SK-N-SH (cell line): ENCODE results near the gene ASIC2. TPM values are rescaled to one million over a fixed set of nuclear protein-coding genes. Genes with fewer than 3 reads are reported as not detected.

Experiments used
- CTCF ChIA-PET: fragments of 300-600, 350-600 bp; formaldehyde crosslinking; extraction: SDS; loops from one replicate; lab custom pipeline; 2021; lab: Yijun Ruan, JAX
- POLR2A ChIA-PET: fragments of 350-600 bp; sonication (Branson Sonifier 250); formaldehyde crosslinking; extraction: SDS; loops from one replicate; lab custom pipeline; 2020; ENCODE audit warnings: antibody characterized with exemption, inconsistent platforms; lab: Yijun Ruan, JAX
- DNase-seq: peaks from one replicate; pipeline ENCODE4 v3.0.0; 2012
- H2AFZ ChIP-seq: fragments of 200-600 bp; sonication (generic); 2 replicates; pipeline ENCODE4 v1.8.1; 2016; ENCODE audit warnings: antibody characterized with exemption, mild to moderate bottlenecking, low read depth
- H3F3A ChIP-seq: fragments of 200-600 bp; sonication (generic); replicated peaks from 2 replicates; pipeline ENCODE3; 2016; ENCODE audit warnings: antibody characterized with exemption, mild to moderate bottlenecking; ENCODE audit not compliant: insufficient read depth
- H3K27ac ChIP-seq, 2 experiments: fragments of 200-500 bp in 1 of 2; fragments of 200-600 bp in 1 of 2; sonication (Bioruptor generic) in 1 of 2; sonication (generic), shearing (Covaris generic) in 1 of 2; 2 replicates each; pipeline versions ENCODE4 v1.5.1 to v1.6.1; 2014 to 2016; ENCODE audit warnings: low read depth in 2 of 2, inconsistent platforms in 1 of 2, low read length in 1 of 2, mild to moderate bottlenecking in 1 of 2, mixed read lengths in 1 of 2
- H3K27me3 ChIP-seq: fragments of 200-600 bp; sonication (generic), shearing (Covaris generic); 2 replicates; pipeline ENCODE4 v1.6.1; 2016; ENCODE audit warnings: mixed run types; ENCODE audit not compliant: insufficient read depth
- H3K36me3 ChIP-seq, 2 experiments: fragments of 200-500 bp in 1 of 2; fragments of 200-600 bp in 1 of 2; sonication (Bioruptor generic) in 1 of 2; sonication (generic) in 1 of 2; replicated peaks in 1 of 2; 2 replicates each; pipeline versions ENCODE3 to v1.5.1; 2014 to 2016; ENCODE audit warnings: low read length in 1 of 2, mild to moderate bottlenecking in 1 of 2; ENCODE audit not compliant: insufficient read depth in 2 of 2, control insufficient read depth in 1 of 2
- H3K4me1 ChIP-seq, 2 experiments: fragments of 200-500 bp in 1 of 2; fragments of 200-600 bp in 1 of 2; sonication (Bioruptor generic) in 1 of 2; sonication (generic), shearing (Covaris generic) in 1 of 2; 2 replicates each; pipeline versions ENCODE4 v1.5.1 to v1.6.1; 2014 to 2016; ENCODE audit warnings: low read depth in 1 of 2, low read length in 1 of 2, mixed run types in 1 of 2; ENCODE audit not compliant: insufficient read depth in 2 of 2, control insufficient read depth in 1 of 2
- H3K4me2 ChIP-seq: fragments of 200-600 bp; sonication (generic), shearing (Covaris generic); 2 replicates; pipeline ENCODE4 v1.6.1; 2017; ENCODE audit warnings: mixed run types
- H3K4me3 ChIP-seq, 2 experiments: fragments of 200-500 bp in 1 of 2; fragments of 200-600 bp in 1 of 2; sonication (Bioruptor generic) in 1 of 2; sonication (generic), shearing (Covaris generic) in 1 of 2; 2 replicates each; pipeline versions ENCODE4 v1.5.1 to v1.8.1; 2014 to 2016; ENCODE audit warnings: low read depth in 2 of 2, inconsistent platforms in 1 of 2, low read length in 1 of 2, mild to moderate bottlenecking in 1 of 2, mixed read lengths in 1 of 2, moderate library complexity in 1 of 2
- H3K79me2 ChIP-seq: fragments of 200-600 bp; sonication (generic); 2 replicates; pipeline ENCODE4 v1.8.1; 2017; ENCODE audit warnings: mild to moderate bottlenecking; ENCODE audit not compliant: insufficient read depth
- H3K9ac ChIP-seq: fragments of 200-600 bp; sonication (generic); 2 replicates; pipeline ENCODE4 v1.6.1; 2017; ENCODE audit warnings: mixed run types
- H3K9me2 ChIP-seq: fragments of 200-600 bp; sonication (generic); 2 replicates; pipeline ENCODE4 v1.6.1; 2017; ENCODE audit warnings: mixed run types
- H3K9me3 ChIP-seq: fragments of 200-600 bp; sonication (generic); 2 replicates; pipeline ENCODE4 v1.6.1; 2017; ENCODE audit warnings: mixed run types, mild to moderate bottlenecking, moderate library complexity
- H4K20me1 ChIP-seq: fragments of 200-600 bp; sonication (generic); 2 replicates; pipeline ENCODE4 v1.6.1; 2017; ENCODE audit warnings: mild to moderate bottlenecking, mixed run types; ENCODE audit not compliant: insufficient read depth
- ELF1 ChIP-seq: IDR thresholded peaks from 2 replicates; pipeline ENCODE4 v1.4.0; 2012
- EP300 ChIP-seq, 2 experiments: IDR thresholded peaks; 2 replicates each; pipeline versions ENCODE4 v1.4.0 to v1.6.1; 2012; ENCODE audit warnings: borderline replicate concordance in 1 of 2, low read depth in 1 of 2, low read length in 1 of 2
- EZH2phosphoT487 ChIP-seq: fragments of 200-600 bp; sonication (generic); IDR thresholded peaks from 2 replicates; pipeline ENCODE4 v1.6.1; 2017; ENCODE audit warnings: low read depth, mixed run types, mild to moderate bottlenecking, antibody characterized with exemption, moderate library complexity, borderline replicate concordance
- FOXJ3 ChIP-seq: sonication (generic); formaldehyde crosslinking; IDR thresholded peaks from 2 replicates; pipeline ENCODE4 v1.5.1; 2020; ENCODE audit warnings: mild to moderate bottlenecking, missing genetic modification reagents
- FOXM1 ChIP-seq: IDR thresholded peaks from 2 replicates; pipeline ENCODE4 v1.4.0; 2012; ENCODE audit warnings: low read depth, mild to moderate bottlenecking
- GABPA ChIP-seq: IDR thresholded peaks from 2 replicates; pipeline ENCODE4 v1.4.0; 2012; ENCODE audit warnings: low read depth, mild to moderate bottlenecking
- GATA2 ChIP-seq: sonication (generic); formaldehyde crosslinking; IDR thresholded peaks from 2 replicates; pipeline ENCODE4 v1.5.0; 2020; ENCODE audit warnings: mild to moderate bottlenecking, missing genetic modification reagents
- JUND ChIP-seq: IDR thresholded peaks from 2 replicates; pipeline ENCODE4 v1.4.0; 2012
- NFIC ChIP-seq: IDR thresholded peaks from 2 replicates; pipeline ENCODE4 v1.4.0; 2012; ENCODE audit warnings: borderline replicate concordance
- RCOR1 ChIP-seq: fragments of 150-350 bp; IDR thresholded peaks from 2 replicates; pipeline ENCODE4 v1.6.1; 2017; ENCODE audit warnings: antibody characterized with exemption, low read length
- RFX5 ChIP-seq: IDR thresholded peaks from 2 replicates; pipeline ENCODE4 v1.6.1; 2012; ENCODE audit warnings: mild to moderate bottlenecking, improper control_type of control experiment, low read length
- RXRA ChIP-seq: IDR thresholded peaks from 2 replicates; pipeline ENCODE4 v1.4.0; 2012; ENCODE audit warnings: low read depth, mild to moderate bottlenecking, borderline replicate concordance
- SIN3A ChIP-seq: IDR thresholded peaks from 2 replicates; pipeline ENCODE4 v1.6.1; 2012; ENCODE audit warnings: low read depth, mild to moderate bottlenecking, low read length, moderate library complexity, borderline replicate concordance
- TEAD4 ChIP-seq: IDR thresholded peaks from 2 replicates; pipeline ENCODE4 v1.4.0; 2012; ENCODE audit warnings: mild to moderate bottlenecking, borderline replicate concordance; ENCODE audit not compliant: insufficient read depth
- YY1 ChIP-seq: IDR thresholded peaks from 2 replicates; pipeline ENCODE4 v1.4.0; 2012; ENCODE audit warnings: low read depth, mild to moderate bottlenecking
- WGBS: methylation state at CpG from one replicate; pipeline ENCODE4 v1.1.6; 2017; ENCODE audit warnings: low lambda C conversion rate; 5-methylcytosine and 5-hydroxymethylcytosine counted together
- polyA plus RNA-seq, 3 experiments: library from polyadenylated mRNA; depleted of rRNA; stranded (reverse); fragments of >200 nt; gene quantifications; 2 replicates each; pipeline ENCODE4 v1.2.3, GENCODE V29; 2012
- TF ChIP-seq, protein P1 (sequence below): IDR thresholded peaks from 2 replicates; pipeline ENCODE4 v1.6.1; 2012; ENCODE audit warnings: mild to moderate bottlenecking, low read depth, low read length, moderate library complexity
- TF ChIP-seq, protein P2 (sequence below): fragments of 200-600 bp; sonication (generic); IDR thresholded peaks from 2 replicates; pipeline ENCODE4 v1.6.1; 2017; ENCODE audit warnings: antibody characterized with exemption, mild to moderate bottlenecking, moderate library complexity
- TF ChIP-seq, protein P3 (sequence below): IDR thresholded peaks from 2 replicates; pipeline ENCODE4 v1.4.0; 2012; ENCODE audit warnings: low read depth, borderline replicate concordance

Gene ASIC2
- polyA plus RNA-seq, 1 of the 3 experiments (the other 2 are of a cell fraction): 0.08 TPM

DNA sequence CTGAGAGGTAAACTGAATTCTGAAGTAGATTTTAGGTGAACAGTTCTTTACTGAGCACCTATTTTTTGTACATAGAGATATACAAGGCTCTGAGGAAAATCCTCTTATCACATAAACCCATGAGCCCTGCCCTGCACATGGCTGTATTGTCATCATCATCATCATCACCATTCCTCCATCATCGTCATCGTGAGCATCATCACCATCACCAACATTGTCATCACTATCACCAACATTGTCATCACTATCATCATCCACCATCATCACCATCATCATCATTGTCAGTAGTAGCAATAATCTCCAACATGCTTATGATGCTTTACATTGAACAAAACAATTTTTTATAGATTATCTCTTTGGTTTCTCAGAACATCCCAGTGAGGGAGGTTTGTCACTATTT is 20.7 kb downstream of the ASIC2 start (continued):
- TF ChIP-seq, protein P1, sequence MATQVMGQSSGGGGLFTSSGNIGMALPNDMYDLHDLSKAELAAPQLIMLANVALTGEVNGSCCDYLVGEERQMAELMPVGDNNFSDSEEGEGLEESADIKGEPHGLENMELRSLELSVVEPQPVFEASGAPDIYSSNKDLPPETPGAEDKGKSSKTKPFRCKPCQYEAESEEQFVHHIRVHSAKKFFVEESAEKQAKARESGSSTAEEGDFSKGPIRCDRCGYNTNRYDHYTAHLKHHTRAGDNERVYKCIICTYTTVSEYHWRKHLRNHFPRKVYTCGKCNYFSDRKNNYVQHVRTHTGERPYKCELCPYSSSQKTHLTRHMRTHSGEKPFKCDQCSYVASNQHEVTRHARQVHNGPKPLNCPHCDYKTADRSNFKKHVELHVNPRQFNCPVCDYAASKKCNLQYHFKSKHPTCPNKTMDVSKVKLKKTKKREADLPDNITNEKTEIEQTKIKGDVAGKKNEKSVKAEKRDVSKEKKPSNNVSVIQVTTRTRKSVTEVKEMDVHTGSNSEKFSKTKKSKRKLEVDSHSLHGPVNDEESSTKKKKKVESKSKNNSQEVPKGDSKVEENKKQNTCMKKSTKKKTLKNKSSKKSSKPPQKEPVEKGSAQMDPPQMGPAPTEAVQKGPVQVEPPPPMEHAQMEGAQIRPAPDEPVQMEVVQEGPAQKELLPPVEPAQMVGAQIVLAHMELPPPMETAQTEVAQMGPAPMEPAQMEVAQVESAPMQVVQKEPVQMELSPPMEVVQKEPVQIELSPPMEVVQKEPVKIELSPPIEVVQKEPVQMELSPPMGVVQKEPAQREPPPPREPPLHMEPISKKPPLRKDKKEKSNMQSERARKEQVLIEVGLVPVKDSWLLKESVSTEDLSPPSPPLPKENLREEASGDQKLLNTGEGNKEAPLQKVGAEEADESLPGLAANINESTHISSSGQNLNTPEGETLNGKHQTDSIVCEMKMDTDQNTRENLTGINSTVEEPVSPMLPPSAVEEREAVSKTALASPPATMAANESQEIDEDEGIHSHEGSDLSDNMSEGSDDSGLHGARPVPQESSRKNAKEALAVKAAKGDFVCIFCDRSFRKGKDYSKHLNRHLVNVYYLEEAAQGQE: no peak
- TF ChIP-seq EP300 (IDR thresholded peaks at IDR 0.05; ENCODE audit: borderline replicate concordance in 1 of 2, low read depth in 1 of 2, low read length in 1 of 2): no peak
- no peak for TF ChIP-seq YY1
- no peak for TF ChIP-seq EZH2phosphoT487
- TF ChIP-seq JUND: no peak

DNA sequence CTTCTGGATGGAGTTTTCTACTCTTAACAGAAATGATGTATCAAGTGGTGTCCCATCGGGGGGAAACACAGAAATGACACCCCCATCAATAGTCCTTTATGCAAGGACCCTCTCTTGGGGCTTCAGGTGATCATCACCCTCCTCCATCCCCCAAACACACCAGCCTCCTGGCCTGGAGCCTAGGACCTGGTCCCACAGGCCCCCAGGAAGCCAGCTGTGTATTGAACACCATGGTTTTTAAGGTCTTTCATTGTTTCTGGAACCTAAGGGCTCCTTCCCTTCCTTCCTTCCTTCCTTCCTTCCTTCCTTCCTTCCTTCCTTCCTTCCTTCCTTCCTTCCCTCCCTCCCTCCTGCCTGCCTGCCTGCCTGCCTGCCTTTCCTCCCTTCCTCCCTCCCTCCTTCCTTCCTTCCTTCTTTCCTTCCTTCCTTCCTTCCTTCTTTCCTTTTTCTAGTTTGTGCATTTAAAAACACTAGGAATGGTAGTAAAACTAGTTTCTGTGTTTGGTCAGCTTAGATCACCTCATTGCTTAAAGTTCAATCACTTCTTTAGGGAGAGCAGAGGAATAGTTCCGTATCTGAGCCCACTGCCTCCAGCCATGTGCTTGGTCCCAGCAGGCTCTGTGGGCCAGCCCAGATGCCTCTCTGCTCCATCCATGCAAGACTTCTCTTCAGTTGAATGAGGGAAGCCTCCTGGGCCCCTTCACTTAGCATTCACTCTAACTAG is 23.6 kb downstream of the ASIC2 start:
- 42% methylated on average over 2 of the region's 2 CpGs for WGBS
- Histone ChIP-seq H3K27ac (no peak overlapping the region), H3K4me3 (no peak overlapping the region), H3K9ac (no peak overlapping the region), H2AFZ (no peak overlapping the region), H3K36me3 (no peaks in the 10 kb centered on the region), H3K9me2 (no peaks in the 10 kb centered on the region), H4K20me1 (no peaks in the 10 kb centered on the region), H3K4me1 (peaks cover 0 to 20% of the 10 kb centered on the region in 2 experiments; a peak in 2 of 4 replicates), H3K9me3 (no peaks in the 10 kb centered on the region), H3F3A (peaks cover 11% of the 10 kb centered on the region), H3K79me2 (no peaks in the 10 kb centered on the region), H3K27me3 (no peaks in the 10 kb centered on the region), H3K4me2 (no peak overlapping the region)
- ChIA-PET CTCF (no interaction called here), POLR2A (no interaction called here)
- TF ChIP-seq GATA2 (CRISPR knock-in tag) (no peak), RCOR1 (no peak), NFIC (no peak), SIN3A (no peak), ELF1 (no peak), FOXM1 (no peak), TEAD4 (no peak), EP300 (IDR thresholded peaks at IDR 0.05; ENCODE audit: borderline replicate concordance in 1 of 2, low read depth in 1 of 2, low read length in 1 of 2) (no peak), FOXJ3 (no peak), RXRA (no peak), RFX5 (no peak), GABPA (no peak)
- TF ChIP-seq, protein P2, sequence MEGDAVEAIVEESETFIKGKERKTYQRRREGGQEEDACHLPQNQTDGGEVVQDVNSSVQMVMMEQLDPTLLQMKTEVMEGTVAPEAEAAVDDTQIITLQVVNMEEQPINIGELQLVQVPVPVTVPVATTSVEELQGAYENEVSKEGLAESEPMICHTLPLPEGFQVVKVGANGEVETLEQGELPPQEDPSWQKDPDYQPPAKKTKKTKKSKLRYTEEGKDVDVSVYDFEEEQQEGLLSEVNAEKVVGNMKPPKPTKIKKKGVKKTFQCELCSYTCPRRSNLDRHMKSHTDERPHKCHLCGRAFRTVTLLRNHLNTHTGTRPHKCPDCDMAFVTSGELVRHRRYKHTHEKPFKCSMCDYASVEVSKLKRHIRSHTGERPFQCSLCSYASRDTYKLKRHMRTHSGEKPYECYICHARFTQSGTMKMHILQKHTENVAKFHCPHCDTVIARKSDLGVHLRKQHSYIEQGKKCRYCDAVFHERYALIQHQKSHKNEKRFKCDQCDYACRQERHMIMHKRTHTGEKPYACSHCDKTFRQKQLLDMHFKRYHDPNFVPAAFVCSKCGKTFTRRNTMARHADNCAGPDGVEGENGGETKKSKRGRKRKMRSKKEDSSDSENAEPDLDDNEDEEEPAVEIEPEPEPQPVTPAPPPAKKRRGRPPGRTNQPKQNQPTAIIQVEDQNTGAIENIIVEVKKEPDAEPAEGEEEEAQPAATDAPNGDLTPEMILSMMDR: no peak
- TF ChIP-seq, protein P3, sequence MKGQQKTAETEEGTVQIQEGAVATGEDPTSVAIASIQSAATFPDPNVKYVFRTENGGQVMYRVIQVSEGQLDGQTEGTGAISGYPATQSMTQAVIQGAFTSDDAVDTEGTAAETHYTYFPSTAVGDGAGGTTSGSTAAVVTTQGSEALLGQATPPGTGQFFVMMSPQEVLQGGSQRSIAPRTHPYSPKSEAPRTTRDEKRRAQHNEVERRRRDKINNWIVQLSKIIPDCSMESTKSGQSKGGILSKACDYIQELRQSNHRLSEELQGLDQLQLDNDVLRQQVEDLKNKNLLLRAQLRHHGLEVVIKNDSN: no peak
- DNase-seq: no peak
